HG03097 (cell line): ENCODE measurements around the gene CALY.
"Not testable (repeated sequence)": the region's sequence is repeated elsewhere in the genome, so short reads cannot be mapped to it uniquely, and the experiment has no call there.

Experiments
- ATAC-seq: cut with Tn5 transposase; IDR thresholded peaks from one replicate; pipeline ENCODE4 v1.9.1; 2021; ENCODE audit not compliant: unreplicated experiment, low FRiP score

The CALY gene

GRCh38 chr10:133336577-133337369, at the start of gene CALY:
CALY (minus strand) TSS chr10:133336896; CDS start chr10:133328989, 7,907 bp downstream.
- ATAC-seq: no peak

GRCh38 chr10:133385214-133385613, 48.5 kb upstream of the CALY start:
- no peak for ATAC-seq

GRCh38 chr10:133384071-133384470, 47.4 kb upstream of the CALY start:
- no peak for ATAC-seq

GRCh38 chr10:133383551-133383950, 46.9 kb upstream of the CALY start:
- no peak for ATAC-seq

- ATAC-seq: no peak
These were observed 44.3 kb upstream of the CALY start for GRCh38 chr10:133381036-133381435.

- ATAC-seq: peak; percentile 14
These were observed 43.3 kb upstream of the CALY start for GRCh38 chr10:133379801-133380666.

GRCh38 chr10:133379152-133379800, 42.6 kb upstream of the CALY start, which contains the start of gene PAOX:
PAOX (plus strand) TSS chr10:133379262; CDS start chr10:133379317, 55 bp downstream.
- ATAC-seq: peak; percentile 51

- ATAC-seq: peak; percentile 34
These were observed 41.8 kb upstream of the CALY start for GRCh38 chr10:133378251-133379096.

GRCh38 chr10:133377818-133378250, 41.1 kb upstream of the CALY start:
- ATAC-seq: no peak

- ATAC-seq: no peak
These were observed 40.5 kb upstream of the CALY start for GRCh38 chr10:133377025-133377817.

- not testable (repeated sequence) for ATAC-seq
These were observed 39.5 kb upstream of the CALY start for GRCh38 chr10:133376183-133376582.

GRCh38 chr10:133375357-133376115, 38.8 kb upstream of the CALY start:
- ATAC-seq: no peak

GRCh38 chr10:133373174-133374090, 36.7 kb upstream of the CALY start, which contains the start of gene ECHS1:
ECHS1 (minus strand) TSS chr10:133373354; CDS start chr10:133373333, 21 bp downstream.
- ATAC-seq: peak; percentile 93

GRCh38 chr10:133372507-133372906, 35.8 kb upstream of the CALY start:
- no peak for ATAC-seq

GRCh38 chr10:133370030-133370786, 33.5 kb upstream of the CALY start:
- ATAC-seq: no peak

- no peak for ATAC-seq
These were observed 31.5 kb upstream of the CALY start for GRCh38 chr10:133368153-133368552.

- not testable (repeated sequence) for ATAC-seq
These were observed 30.8 kb upstream of the CALY start for GRCh38 chr10:133367461-133367860.
